Stimulated activated CD4-positive, alpha-beta T cell treated with anti-CD3 and anti-CD28 coated beads, TNF-alpha, amount 100 ng/mL, for 1 hour (primary cell): ENCODE measurements around the gene IDH3G.

Experiments used
- DNase-seq, 3 donors: peaks; one replicate each; pipeline ENCODE4 v3.0.0-alpha.2; 2020; ENCODE audit warnings: low read depth in 3 of 3, low spot score in 1 of 3

Gene IDH3G

GRCh38 chrX:153816831-153817690 is 22.9 kb upstream of the IDH3G start:
- DNase-seq: no peak

- no peak for DNase-seq
Observed at GRCh38 chrX:153814591-153815315, 20.6 kb upstream of the IDH3G start.

- no peak for DNase-seq
Observed at GRCh38 chrX:153813161-153813560, 19.0 kb upstream of the IDH3G start.

GRCh38 chrX:153812220-153812619 is 18.0 kb upstream of the IDH3G start:
- no peak for DNase-seq

- no peak for DNase-seq
Observed at GRCh38 chrX:153807976-153808375, 13.8 kb upstream of the IDH3G start.

GRCh38 chrX:153806999-153807575 is 12.9 kb upstream of the IDH3G start:
- DNase-seq: no peak

GRCh38 chrX:153805436-153805835 is 11.3 kb upstream of the IDH3G start:
- no peak for DNase-seq

- DNase-seq: no peak
Observed at GRCh38 chrX:153804621-153805020, 10.4 kb upstream of the IDH3G start.

GRCh38 chrX:153804100-153804595 is 10.0 kb upstream of the IDH3G start:
- no peak for DNase-seq

- DNase-seq: no peak
Observed at GRCh38 chrX:153803211-153804099, 9.3 kb upstream of the IDH3G start.

GRCh38 chrX:153802513-153803045 is 8.4 kb upstream of the IDH3G start:
- DNase-seq: no peak

GRCh38 chrX:153801669-153802068 is 7.5 kb upstream of the IDH3G start:
- no peak for DNase-seq

- DNase-seq: no peak
Observed at GRCh38 chrX:153800746-153801145, 6.6 kb upstream of the IDH3G start.

GRCh38 chrX:153800177-153800722 is 6.1 kb upstream of the IDH3G start:
- DNase-seq: no peak

- no peak for DNase-seq
Observed at GRCh38 chrX:153799326-153799725, 5.2 kb upstream of the IDH3G start.

GRCh38 chrX:153797415-153798015 is 3.3 kb upstream of the IDH3G start:
- DNase-seq: no peak

GRCh38 chrX:153794897-153795816 is 982 bp upstream of the IDH3G start:
- peak in 1 of 3 donors; percentile 16 for DNase-seq

- no peak for DNase-seq
Observed at GRCh38 chrX:153793291-153793690, 884 bp downstream of the IDH3G start.

GRCh38 chrX:153792368-153792767 is 1.8 kb downstream of the IDH3G start:
- no peak for DNase-seq
